NCI-H526 (cell line): ENCODE results near the gene DAZAP1.

Source experiments
- DNase-seq, 2 experiments: peaks; one replicate each; lab custom pipeline; 2025; lab: John Stamatoyannopoulos, UW

Gene DAZAP1

DNA sequence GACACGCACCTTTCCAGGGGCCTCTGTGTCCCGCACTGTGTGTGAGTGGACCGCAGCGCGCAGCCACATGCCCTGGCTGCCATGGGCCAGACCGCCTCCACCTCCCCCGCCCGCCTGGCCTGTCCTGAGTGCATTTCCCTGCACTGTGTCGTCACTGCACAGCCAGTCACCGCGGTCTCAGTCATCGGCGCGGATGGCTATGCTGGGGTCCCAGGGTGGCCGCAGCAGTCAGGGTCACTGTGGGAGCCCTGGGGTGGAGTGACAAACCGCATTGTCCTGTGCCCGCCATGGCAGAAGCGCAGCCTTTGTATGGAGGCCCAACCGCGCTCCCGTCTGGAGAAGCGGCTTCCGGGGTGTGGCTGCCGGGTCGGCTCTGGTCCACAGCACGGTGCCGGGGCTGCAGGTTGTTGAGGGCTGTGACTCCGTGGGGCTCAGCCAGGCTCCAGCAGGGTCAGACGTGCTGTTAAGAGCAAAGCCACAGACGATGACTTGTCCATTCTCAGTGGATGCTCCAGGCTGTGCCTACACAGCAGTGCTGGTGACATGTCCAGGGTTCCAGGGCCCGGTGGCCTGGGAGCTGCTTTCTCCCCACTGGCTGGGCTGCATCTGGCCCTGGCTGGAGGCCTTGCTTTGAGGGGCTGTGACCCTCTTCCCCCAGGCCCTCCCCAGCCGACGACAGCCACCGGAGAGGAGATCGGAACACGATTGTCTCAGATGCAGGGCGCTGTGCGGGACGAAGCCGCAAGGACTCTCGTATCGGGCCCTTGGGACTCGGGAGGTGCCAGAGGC, 30.0 kb upstream of the DAZAP1 start:
- no peak for DNase-seq

DNA sequence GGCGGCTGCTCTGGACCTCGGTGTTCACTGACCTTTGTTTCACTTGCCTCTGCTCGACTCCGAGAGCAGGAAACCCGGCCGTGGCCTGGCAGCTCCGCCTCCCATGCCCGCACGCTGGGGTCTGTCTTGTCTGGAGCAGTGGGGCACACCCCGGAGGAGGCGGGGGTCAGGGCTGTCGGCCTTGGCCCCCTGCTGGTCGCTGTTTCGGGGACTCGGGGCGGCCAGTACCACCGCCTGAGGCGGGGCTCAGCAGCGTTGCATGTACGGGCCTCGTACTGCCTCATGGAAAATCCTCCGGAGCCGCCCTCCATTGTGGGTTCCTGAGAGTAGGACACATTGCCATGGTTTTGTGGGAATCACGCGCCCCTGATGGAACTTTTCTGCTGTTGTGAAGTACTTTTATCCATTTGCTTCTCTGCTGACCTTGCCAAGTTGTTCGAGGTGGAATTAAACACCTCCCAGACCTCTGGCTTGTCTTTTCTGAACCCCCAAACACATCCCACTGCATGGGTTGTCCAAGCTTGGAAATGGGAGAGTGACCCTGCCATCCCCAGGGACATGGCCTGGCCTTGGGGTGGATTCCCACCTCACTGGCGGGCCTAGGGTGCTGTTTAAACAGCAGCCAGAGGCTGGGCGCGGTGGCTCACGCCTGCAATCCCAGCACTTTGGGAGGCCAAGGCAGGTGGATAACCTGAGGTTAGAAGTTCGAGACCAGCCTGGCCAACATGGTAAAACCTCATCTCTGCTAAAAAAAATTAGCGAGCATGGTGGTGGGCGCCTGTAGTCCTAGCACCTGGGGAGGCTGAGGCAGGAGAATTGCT, 29.2 kb upstream of the DAZAP1 start:
- DNase-seq: no peak

DNA sequence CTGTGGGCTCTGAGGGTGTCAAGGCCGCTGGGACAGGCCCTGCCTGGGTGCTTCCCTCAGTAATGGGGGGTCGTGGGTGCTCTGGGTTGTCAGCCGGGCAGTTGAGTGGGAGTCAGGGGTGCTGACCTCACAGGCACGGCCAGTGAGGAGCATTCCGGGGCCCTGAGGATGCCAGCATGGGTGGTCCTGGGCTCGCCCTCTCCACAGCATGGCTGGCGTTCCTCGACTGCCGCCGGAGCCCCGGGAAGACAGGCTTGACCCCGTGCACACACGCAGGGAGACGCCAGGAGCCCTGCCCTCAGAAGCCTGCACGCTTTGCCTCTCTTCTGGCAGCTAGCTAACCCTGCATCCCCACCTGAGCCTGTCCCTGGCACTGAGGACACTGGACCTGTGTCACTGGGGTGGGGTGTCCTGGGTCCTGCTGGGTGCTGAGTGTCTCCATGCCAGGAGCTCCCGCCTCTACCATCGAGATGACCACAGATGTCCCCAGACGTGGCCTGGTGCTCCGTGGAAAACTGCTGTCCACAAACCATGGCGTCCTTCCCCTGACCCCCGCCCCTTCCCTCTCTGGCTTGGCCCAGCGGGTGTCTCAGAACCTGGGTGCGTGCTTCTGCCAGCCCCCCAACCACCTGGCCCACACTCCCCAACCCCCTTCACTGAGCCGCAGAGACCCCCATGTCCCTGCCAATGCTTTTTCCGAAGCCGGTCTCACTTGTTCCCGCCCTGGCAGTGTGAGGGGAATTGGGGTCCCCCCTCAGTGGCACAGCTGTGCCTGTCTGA, 28.1 kb upstream of the DAZAP1 start:
- DNase-seq: no peak

DNA sequence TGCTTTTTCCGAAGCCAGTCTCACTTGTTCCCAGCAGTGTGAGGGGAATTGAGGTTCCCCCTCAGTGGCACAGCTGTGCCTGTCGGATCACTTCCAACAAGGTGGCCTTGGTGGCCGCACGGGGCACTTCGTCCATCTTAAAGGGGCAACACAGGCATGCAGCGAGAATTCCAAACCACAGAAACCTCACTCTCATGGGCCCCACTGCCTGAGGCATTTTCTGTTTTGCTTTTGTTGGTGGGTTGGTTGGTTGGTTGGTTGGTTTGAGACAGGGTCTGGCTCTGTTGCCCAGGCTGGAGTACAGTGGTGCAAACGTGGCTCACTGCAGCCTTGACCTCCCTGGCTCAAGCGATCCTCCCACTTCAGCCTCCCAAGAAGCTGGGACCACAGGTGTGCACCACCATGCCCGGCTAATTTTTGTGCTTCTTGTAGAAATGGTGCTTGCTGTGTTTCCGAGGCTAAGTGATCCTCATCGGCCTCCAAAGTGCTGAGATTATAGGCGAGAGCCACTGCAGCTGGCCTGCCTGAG, 27.4 kb upstream of the DAZAP1 start:
- DNase-seq: no peak

DNA sequence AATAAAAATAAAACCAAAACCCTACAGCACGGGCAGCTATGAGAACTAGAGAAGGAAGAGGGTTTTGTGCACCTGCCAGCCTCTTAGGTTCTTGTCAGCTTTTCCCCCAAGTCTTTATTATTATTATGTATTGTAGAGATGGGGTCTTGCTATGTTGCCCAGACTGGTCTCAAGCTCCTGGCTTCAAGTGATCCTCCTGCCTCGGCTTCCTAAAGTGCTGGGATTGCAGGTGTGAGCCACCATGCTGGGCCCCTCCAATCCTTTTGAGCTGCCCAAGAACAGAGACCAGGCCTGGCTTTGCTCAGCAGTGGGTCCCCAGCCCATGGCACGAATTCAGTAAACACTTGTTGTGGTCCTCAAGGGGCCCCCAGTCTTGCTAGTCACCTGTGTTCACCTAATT, 25.1 kb upstream of the DAZAP1 start:
- no peak for DNase-seq

DNA sequence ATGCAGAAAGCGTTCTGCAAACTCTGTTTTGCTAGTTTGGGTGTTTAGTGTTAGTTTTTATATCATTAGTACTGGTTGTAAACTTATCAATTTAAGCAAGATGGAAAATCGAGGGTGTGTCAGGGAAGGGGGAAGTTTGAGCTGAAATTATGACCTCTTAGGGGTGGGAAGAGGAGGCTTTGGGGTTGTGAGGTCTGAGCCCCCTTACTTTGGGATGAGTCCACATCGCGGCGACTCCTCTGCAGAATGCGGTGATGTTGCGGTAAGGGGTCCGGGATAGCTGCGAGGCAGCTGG, 24.4 kb upstream of the DAZAP1 start:
- no peak for DNase-seq

DNA sequence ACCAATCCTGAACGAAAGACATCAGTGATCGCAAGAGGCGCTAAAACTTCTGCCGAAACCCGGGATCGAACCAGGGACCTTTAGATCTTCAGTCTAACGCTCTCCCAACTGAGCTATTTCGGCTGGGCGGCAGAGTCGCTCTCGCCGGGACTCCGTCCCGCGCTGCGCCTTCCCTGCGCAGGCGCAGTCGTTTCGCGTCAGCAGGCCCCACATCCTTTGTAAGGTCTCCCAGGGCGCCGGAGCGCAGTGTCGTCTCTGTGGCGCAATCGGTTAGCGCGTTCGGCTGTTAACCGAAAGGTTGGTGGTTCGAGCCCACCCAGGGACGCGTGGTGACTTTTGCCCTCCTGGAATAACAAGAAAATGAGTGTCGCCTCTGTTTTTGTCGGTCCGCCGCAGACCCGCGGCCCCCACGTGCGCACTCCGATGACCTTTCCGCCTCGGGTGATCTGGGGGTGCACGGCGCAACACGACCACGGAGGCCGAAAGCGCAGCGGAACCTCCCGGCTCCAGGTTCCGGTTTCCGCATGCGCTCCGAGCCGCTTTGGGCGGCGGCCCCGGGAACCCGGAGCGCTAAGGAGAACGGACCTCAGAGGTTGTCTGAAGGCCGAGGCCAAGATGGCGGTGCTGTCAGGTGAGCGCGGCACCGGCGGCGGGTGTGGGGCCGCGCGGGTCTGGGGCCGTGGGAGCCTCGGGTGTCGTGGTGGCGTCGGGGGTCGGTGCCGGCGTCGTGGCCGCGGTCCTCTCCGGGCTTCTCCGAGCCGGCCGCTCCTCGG, 23.9 kb upstream of the DAZAP1 start, which contains the start of gene NDUFS7:
TSS of gene NDUFS7 (plus strand) at position 596 of the 773 bp plus-strand sequence. CDS start at position 616, 20 bp downstream.
- peak; percentile 71 to 88 for DNase-seq

DNA sequence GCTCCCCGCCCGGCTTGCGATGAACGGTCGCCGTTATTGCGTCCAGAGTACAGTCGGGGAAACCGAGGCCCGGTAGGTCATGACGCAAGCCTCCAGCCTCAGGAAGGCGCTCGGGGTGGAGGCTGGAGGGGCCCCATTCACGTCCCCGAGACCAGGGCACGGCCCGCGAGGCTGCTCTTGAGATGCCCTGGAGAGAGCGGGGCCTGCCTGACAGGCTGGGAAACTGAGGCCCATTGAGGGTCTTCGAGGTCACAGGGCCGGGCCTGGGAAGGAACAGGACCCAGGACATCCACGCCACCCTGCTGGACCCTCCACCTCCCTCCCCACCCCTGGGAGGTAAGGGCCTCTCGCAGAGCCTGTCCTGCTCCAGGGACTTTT, 23.3 kb upstream of the DAZAP1 start:
- no peak for DNase-seq

DNA sequence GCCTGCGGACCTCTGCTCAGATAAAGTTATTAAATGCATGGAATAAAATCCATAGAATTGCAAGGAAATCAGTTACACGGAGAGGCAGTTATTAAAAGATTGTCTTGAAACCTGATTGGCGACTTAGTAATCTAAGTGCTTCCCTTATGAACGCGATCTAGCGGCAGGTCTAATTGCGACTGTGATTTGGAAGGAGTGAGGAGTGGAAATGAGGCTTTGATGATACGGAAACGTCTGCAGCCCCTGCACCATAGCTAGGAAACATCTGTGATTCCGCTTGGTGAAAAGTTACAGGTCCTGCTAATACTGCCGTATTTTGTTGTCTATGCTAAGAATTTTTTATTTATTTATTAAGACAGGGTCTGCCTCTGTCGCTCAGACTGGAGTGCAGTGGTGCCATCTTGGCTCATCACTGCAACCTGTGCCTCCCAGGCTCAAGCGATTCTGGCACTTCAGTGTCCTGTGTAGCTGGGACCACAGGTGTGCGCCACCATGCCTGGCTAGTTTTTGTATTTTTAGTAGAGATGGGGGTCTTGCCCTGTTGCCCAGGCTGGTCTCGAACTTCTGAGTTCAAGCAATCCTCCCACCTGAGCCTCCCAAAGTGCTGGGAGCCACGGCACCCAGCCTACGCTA, 22.8 kb upstream of the DAZAP1 start:
- DNase-seq: no peak

DNA sequence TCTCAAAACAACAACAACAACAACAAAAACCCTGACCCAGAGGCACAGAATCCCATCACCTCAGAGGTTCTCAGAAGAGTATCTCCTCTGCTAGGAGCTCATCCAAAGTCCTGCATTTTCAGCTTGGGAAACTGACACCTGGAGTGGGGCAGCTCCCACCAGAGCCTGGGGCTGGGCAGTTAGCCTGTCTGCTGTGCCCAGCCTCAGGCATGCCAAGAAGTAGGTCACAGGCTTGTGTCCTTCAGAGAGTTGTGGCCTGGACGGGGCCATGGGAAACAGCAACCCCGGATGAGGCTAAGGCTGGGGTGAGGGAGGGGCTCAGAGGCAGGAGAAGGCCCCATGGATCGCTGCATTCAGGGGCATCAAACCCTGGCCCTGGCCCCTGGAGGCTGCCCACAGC, 21.6 kb upstream of the DAZAP1 start:
- DNase-seq: no peak

DNA sequence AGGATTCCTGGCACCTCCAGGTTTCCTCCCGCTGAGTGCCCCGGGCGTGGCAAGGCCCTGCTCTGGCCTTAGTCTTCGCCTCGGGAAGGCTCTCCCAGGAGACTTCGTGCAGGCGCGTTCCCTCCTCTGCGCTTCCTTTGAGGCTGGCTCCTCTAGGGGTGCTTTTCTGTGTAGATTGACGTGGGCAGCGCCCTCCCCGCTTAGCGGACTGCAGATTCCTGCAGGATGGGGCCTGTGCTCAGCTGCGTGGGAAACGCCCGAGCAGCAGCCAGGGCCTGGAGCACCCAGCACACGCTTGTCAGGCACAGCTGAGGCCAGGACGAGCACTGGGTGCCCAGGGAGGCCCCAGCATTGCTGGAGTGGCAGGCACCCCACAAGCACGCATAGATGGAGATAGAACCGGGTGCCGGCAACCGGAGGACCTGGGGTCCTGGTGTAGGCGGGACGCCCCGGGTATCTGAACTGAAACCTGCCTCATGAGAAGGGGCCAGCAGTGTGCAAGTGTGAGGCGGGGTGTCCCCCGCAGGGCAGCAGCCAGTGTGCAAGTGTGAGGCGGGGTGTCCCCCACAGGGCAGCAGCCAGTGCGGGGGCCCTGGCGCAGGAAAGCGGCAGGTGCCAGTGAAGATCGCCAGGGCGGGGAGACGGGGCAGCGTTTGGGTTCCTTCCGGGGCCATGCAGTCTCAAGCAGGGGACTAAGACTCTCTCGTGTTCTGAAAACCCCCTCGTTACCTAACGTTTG, 20.3 kb upstream of the DAZAP1 start:
- DNase-seq: no peak

DNA sequence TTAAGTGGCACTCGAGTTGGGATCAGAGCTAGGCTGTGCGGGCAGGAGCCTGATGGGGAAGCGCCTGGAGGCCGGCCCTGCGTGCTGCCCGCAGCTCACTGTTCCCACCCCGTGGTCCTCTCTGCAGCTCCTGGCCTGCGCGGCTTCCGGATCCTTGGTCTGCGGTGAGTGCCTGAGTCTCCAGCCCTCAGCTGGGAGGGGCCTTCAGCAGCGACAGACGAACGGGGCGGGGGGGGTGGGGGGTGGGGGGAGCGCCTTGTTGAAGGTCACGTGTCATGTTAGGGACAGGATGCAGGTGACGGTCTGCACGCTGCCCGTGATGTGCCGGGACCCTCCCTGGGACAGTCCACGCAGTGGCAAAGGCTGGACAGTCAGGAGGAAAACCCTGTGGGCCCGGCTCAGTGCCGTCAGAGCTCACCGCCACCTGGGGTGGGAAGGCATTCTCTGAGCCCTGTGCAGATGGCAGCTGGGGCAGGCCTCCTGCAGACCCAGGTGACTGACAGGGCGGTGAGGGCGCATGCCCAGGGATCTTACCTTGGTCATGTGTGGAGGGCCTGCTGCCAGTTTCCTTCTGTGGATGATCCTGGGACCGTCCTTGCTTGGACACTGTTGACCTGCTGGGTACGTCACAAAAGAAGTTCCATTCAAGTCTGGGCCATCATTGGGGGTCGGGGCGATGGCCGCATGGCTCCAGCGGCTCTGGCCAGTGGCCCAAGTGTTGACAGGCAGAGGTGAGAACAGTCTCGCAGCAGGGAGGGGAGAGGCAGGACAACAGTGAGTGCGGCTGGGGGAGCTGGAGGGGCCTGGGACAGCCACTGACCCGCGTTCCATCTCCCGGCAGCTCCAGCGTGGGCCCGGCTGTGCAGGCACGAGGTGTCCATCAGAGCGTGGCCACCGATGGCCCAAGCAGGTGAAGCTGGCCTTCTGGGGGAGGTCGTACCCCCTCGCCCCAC, 19.4 kb upstream of the DAZAP1 start:
- DNase-seq: no peak

DNA sequence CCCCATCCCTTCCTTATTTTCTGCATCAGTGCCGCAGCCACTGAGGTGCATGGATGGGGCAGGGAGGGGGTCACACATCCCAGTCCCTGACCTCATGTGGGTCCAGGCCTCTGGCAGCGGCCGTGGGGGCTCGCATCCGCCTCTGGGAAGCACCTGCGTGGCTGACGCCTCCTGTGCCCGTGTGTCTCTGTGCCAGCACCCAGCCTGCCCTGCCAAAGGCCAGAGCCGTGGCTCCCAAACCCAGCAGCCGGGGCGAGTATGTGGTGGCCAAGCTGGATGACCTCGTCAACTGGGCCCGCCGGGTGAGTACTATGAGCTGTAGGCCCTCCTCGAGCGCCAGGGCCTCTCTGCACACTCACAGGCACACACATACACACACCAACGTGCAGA, 18.8 kb upstream of the DAZAP1 start:
- no peak for DNase-seq

DNA sequence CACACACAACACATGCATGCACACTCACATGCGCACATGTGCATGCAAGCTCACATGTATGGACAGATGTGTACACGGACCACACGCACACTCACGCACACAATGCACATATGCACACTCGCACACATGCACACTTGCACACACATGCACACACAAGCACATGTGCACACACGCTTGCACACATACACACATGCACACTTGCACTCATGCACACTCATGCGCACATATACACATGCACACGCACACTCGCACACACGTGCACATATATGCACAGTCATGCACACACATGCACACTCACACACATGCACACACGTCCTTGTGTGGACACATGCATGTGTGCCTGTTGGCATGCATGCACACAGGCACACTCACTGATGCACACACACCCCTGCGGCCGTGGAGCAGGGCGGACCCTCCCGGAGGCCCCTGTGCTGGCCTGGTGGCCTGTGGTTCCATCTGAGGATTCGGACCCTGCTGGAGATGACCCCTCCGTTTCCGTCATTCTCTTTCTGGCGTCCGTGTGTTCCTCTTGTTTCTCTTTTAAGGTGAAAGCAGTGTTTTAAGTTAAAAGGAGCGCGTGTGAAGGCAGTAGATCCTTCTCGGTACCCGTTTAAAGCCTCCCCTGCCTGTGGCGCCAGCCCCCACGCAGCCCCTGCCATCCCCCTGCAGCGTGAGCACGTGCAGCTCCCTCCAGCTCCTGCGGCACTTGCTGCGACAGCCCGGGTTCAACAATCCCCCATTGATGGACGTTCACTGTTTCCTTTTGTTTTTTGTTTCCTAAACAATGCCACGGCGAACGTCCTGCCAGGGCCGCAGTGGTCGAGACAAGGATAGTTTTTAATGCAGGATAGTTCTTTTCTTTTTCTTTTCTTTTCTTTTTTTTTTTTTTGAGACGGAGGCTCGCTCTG, 18.1 kb upstream of the DAZAP1 start:
- DNase-seq: no peak

DNA sequence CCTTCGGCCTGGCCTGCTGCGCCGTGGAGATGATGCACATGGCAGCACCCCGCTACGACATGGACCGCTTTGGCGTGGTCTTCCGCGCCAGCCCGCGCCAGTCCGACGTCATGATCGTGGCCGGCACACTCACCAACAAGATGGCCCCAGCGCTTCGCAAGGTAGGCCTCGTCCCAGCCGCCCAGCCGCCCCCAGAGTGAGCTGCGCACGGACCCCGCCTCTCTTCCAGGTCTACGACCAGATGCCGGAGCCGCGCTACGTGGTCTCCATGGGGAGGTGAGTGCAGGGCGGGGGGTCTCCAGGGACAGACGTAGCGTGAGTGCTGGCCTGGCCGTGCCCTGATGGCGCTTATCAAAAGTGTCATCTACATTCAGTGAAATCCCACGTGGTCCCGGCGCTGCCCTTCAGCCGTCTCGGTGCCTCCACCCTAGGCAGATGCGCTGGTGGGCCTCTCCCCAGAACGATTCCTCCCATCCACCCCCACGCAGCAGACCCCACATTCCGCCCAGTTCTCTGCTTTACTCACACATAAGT, 16.4 kb upstream of the DAZAP1 start:
- no peak for DNase-seq

DNA sequence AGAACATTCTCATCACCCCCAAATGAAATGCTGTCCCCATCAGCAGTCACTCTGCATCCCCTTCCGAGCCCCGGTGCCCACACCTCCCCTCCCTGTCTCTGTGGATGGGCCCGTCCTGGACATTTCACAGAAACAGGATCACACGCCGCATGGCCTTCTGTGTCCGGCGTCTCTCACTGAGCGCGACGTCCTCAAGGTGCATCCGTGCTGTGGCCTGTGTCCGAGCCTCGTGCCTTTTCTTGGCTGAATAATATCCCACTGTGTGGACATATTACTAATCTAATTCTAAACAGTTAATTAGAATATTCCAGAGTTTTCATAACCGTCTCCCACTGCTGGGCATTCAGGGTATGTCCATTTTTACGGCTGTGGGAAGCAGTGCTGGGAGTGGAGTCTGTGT, 15.0 kb upstream of the DAZAP1 start:
- no peak for DNase-seq

DNA sequence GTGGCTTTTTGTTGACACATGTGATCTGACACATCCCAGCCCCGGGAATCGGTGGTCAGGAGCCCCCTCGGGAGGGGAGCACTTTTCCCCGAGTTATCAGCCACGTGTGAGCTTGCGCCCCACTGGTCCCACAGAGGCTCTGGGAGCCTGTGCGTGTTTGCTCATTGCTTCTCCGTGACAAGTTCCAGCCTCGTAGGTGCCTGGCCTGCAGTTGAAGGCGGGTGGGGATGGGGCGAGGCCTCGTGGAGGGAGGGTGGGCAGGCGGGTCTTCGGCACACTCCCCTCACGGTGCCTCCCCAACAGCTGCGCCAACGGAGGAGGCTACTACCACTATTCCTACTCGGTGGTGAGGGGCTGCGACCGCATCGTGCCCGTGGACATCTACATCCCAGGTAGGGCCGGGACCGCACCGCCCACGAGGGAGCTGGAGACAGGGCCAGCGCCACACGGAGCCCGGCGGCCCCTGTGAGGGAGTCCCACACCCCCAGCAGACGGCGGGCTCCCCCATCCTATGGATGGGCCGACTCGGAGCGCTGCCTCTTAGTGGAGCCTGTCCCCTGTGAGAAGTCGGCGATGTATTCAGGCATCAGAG, 14.4 kb upstream of the DAZAP1 start:
- DNase-seq: no peak

DNA sequence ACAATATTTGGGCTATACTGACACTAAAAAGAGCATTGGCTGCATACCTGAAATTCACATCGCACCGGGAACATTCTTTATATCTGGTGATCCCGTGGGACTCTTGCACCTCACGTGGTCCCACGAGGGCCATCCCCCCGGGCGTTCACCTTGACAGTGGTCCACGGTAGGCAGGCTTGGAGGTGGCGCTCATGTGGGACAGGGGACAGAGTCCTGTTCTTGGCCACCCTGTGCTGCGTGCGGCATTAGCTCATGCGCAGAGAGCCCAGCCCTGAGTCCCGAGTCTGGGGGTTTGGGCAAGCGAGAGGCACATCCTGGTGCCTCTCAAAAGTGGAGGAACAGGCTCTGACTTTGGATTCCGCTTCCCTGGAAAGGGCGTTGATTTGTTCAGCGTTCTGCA, 13.5 kb upstream of the DAZAP1 start:
- no peak for DNase-seq
